T follicular helper cell (primary cell): ENCODE measurements around the gene AATF.
"Not testable (repeated sequence)": the region's sequence is repeated elsewhere in the genome, so short reads cannot be mapped to it uniquely, and the experiment has no call there.

Source experiments
- DNase-seq: peaks from one replicate; pipeline ENCODE4 v3.0.0-alpha.2; 2020; ENCODE audit warnings: low read depth

AATF gene

DNA sequence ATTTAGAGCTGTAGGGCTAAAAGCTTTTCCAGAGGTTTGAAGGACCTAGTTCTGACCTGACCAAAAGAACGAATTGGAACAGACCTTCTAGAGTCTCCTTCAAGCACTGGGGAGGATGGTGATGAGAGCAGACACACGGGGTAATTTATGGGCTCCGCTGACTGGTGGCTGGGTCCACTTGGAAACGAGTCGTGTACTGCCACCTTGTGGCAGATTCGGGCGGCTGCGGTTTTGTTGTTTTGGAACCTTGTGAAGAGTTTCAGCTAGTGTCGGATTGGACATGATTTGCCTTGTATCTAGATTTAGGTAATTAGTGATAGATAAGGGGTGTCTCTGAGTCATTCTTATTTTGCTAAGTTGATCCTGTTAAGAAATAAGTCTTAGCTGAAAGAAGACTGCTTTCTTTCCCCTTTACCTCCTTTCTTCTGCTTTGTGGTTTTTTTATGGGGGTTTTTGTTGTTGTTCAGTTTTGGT lies 98.9 kb downstream of the AATF start:
- peak; percentile 63 for DNase-seq

DNA sequence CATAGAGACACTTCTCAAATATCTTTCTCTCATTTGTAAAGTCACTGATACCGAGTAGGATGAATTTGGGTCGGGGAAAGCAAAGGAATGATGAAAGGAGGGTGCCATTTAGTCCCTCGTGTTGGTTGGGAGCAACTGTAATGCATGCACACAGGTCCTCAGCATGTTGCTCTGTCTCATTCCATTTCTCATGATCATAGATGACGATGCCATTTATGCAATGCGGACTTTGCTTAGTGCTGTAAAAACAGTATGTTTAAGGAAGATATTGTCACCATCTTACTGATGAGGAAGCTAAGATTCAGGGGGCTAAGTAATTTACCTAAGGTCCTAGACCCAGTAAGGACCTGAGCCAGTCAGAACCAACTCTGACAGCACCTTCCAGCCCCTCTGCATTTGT lies 100.1 kb downstream of the AATF start:
- DNase-seq = no peak

DNA sequence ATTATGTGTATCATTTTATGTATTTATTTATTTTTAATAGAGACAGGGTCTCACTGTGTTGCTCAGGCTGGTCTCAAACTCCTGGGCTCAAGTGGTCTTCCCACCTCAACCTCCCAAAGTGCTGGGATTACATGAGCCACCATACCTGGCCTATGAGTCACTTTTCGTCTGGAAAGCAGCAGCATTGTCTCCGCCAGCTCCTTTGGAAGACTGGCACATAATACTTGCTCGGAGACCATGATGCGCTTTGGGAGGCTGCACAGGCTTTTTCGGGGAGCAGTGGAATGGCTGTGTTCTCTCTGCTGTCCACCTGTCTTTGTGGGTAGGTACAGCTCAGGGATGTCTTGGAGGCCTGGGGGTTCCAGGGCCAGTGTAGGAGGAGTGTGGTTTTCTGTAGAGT lies 102.2 kb downstream of the AATF start:
- DNase-seq = no peak

DNA sequence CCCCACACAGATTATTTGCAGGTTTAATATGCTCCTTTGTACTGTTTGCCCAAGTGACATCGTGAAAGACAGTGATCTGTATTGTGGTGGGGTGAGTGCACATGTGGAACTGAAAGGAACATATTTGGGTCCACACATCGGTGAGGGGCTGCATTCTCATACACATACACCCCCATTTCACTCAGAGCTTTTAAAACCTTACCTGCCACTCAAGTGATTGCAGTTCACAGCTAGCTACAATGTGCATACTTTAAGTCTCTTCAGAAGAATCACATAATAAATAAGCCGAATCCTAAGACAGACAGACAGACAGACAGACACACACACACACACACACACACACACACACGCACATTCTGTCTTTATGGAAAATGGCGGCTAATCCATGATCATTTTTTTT lies 102.6 kb downstream of the AATF start:
- DNase-seq = no peak

DNA sequence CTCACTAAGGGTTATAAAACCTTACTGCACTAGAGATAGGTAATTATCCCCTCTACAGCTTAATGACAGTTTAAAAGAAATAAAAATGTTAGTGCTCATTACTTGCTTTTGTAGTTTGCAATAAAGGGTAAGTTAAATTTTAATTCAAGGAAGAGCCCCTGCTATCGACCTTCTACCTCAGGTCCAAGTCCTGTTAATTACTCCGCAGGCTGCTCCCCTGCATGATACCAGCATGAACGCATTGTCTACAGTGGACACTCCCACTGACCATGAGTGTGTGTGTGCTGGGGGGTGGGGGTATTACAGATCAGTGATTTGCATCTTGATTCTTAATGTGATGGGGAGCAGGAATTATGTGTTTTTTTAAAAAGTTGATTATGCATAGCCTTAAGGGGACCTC lies 103.1 kb downstream of the AATF start:
- no peak for DNase-seq

DNA sequence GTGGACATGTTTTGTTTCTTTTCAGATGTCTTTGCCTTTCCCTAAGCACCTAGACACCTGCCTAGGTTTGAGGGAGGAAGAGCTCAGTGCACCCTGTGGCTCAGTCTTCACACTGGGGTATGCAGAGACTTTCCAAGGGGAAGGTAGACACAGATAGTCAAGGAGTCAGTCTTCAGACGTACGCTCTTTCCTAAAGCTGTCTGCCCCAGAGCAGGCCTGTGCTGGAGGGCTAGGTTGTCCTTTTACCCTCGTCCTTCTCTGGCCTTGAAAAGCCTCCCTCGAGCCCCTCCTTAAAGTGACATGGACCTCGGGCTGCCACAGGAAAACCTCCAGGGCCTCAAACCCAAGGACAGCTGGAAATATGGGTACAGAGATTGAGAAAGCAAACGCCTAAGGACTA lies 103.7 kb downstream of the AATF start:
- no peak for DNase-seq

DNA sequence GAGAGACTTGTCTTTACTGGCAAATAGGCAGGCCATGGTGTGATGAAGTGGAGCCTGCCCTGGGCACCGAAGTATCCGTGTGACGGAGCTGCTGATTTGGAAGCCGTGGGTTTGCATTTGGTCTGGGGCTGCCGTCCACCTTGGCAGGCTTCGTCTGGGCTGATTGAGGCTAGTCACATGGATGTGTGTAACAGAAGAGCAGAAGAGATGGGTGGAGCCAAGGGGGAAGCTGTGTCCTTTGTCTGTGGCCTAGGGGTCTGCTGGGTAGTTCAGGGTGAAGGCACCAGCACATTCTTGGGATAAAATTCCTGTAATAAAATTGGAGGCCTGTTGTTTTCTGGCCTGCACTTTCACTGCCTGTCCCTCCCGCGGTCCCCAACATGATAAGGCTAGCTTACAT lies 106.1 kb downstream of the AATF start:
- DNase-seq = no peak

DNA sequence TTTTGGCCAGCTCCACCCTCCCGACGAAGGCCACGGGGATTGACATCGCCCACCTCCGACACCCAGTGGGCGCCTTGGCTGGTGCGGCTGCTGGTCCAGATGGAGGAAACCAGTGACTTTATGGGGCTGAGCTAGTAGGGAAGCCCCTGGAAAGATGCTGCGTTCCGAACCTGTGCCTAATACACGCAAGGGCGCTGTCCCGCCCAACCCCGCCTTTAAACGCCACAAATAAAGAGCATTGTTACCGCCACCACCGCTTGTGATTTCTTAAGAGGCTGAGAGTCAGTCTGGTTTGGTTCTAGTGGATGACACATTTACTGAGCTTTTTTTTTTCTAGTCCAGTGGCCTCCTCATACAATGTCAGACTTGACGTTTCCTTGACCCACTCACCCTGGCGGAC lies 107.9 kb downstream of the AATF start:
- DNase-seq = no peak

DNA sequence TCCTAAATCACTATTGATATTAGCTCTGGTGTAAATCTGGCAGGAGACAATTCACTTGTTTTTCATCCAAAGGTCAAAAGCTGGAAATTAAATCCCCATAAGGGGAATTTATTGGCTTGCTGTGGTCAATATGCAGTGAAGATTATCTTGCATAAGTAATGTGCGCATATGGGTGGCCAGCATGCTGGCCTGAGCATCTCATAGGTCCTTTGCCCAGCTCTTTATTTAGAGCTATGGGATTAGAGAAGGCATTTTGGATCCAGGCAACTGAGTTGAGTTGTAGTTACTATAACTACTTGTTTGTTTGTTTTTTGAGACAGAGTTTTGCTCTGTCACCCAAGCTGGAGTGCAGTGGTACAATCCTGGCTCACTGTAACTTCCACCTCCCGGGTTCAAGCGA lies 110.7 kb downstream of the AATF start:
- no peak for DNase-seq

DNA sequence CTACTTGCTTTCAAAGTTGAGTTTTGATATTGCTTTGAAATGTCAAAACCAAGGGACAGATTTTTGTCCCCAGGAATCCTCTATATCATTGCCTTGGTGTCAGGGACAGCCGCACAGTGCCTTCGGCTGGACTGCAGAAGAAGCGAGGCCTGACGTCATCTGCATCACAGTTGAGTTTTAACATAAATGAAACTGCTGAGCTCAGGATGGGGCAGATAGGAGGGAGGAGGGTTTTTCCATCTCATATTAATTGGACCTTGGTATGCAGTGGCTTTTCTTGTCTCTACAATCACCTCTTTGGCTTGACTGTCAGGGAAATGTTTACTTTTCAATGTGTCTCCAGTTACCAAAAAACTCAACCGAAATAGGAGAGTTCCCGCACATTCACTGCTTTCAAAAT lies 111.3 kb downstream of the AATF start:
- no peak for DNase-seq

DNA sequence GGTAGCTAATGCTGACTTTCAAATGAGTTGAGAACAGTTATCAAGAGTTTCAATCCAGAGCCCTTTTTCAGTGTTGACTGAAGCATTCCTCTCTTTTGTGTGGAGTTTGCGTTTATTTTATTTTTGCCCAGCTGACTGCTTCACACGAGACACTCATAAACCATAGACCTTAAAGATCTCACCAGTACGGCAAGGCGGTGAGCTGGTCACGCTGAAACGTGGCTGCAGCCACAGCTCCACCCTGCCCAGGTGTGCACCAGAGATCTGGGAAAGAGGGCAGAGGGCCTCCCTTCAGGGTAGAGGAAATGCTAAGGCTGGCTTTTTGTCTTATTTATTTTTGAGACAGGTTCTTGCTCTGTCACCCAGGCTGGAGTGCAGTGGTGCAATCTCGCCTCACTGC lies 112.2 kb downstream of the AATF start:
- DNase-seq = no peak

DNA sequence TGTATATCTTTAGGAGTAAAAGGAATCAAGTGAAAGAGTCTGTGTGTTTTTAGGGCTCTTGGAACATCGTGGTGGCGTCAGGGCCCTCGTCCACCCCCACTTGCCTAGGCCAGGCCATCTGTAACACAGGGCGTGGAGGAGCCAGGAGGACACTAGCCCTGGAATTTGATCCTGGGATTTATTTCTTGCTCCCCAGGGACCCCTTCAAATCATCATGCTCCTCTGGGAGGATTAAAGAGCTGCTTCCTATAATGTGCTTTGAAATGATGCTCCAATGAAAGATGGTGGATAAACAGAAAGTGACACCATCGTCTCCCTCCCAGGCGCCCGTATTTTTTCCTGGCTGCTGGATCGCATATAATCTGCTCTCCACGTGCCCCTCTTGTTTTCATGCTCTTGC lies 113.3 kb downstream of the AATF start:
- no peak for DNase-seq

DNA sequence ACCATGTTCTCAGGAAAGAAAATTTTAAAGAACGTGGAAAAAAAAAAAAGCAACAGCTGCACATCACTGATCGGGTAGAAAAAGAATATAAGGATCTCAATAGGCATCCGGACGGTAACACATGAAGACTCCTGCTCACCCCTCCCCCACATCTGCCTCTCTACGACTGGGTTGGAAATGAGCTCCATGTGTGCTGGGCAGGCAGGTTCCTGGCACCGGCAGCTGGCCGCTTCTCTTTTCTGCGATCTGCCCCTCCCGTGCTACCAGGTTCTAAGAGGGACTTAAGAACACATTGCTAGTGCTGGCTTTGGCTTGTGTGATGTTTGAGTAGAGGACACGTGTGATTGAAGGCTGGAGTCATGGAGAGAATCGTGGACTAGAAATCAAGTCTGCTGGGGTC lies 115.5 kb downstream of the AATF start:
- no peak for DNase-seq

DNA sequence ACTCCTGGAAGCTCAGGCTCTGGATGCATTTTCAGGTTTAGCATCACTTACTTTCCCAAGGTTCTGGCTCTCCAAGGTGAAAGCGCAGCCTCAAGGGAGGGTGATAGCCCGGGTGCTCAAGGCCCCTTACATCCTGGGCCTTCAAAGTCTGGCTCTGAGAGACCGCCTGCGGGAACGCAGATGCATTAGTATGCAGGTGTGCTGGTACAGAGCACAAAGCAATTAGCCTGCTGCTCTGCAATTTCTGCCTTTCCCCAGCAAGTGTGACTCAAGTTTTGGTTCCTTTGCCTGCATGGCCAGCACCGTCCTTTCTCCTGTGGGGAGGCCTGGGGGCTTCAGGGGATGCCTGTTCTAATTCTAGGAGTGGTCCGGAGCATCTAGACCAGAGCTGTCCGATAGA lies 116.2 kb downstream of the AATF start:
- no peak for DNase-seq

DNA sequence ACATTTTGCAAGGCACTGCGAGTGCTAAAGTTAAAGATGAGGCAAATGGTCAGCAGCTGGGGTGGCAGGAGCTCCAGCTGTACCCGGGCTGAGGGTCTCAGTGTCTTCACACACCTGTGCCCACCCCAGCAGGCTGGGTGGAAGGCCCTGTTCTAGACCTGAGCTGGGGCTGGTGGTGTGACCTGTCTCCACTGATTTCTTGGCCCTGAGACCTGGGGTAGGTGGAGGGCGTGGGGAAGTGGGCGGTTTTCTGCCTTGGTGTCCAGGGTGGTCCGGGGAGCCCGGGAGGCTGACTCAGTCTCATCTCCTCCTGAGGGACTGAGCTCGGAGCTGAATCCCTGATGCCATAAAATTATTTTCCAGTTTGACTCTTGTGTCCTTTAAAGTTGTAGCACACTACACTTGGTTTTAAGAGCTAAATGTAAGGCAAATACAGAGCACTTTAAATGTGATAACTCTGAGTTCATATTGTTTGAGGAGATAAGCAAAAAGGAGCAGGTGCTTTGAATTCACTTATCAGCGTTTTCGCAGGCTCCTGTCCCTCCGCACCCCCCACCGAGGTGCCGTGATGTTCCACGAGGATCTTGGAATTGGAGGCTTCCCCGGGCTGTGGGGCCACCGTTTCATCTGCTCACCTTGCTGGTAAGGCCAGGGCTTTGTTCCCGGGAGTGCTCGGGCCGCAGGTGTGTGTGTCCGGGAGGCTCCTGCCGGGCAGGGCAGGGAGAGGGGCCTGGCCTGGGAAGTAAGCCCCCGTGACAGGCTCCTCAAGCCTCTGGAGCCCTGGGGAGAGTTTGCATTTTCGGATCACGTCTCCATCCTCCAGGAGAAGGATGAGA lies 117.0 kb downstream of the AATF start:
- no peak for DNase-seq

DNA sequence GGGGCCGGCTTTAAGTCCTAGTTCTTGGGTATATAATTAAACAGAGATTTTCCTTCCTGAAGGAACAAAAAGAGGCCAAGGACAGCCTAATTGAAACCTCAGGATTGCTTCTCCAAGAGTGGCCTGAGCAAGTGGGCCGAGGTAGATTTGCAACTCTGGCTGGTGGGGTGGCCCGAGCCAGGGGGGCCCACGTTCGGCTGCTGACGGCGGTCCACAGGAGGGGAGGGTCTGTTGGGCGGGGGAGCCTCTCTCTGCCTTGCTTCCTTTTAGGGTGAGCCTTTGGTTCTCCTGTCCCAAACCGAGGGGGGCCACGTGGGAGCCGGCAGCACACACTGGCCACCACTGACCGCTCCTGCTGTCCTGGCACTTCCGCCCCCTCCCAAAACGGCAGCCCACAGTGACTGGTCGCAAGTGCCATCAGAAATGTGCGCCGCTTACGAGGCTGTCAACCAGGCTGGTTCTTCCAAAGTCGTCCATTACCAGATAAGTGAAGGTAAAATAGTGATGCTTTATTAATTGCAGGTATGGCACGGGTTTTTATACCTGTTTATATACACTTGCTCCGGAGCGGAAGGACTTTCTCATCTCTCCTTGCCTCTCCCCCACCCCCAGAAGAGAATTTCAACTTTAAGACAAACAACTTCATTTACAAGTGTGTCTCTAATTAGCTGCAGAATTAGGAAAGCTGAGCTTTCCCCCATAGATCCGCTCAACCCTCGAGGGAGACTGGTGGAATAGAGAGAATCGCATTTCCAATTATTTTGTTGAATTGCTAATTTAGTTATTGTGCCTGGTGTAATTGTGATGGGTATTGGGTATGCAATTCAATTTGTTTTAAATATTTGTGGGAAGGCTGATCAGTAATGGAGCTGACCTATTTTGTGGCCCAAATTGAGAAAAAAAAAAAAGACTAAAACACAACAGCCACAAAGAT lies 117.8 kb downstream of the AATF start:
- DNase-seq = no peak

DNA sequence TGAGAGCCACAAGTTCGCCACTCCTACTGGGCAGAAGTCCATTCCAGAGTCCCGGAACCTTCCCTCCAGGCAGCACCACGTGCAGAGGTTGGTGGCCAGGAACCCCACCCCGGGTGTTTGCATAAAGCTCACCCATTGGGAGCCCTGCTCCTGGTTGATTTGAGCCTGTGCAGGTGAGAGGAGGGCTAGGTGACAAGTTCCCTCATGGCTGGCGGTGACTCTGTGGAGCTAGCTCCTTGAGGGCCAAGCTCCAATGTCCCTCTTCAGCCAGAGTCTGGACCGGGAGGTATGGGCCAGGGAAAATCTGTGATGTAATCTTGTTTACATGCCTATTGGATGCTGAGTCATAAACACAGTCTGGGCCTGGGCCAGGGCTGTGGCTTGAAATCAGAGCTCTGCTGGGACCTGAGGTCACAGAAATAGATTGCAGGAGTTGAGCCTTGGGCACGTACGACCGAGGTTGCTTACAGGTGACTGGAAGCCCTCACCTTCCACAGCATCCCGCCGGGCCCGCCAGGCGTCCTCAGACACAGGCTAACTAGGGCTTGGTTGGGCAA lies 118.9 kb downstream of the AATF start:
- DNase-seq = no peak

DNA sequence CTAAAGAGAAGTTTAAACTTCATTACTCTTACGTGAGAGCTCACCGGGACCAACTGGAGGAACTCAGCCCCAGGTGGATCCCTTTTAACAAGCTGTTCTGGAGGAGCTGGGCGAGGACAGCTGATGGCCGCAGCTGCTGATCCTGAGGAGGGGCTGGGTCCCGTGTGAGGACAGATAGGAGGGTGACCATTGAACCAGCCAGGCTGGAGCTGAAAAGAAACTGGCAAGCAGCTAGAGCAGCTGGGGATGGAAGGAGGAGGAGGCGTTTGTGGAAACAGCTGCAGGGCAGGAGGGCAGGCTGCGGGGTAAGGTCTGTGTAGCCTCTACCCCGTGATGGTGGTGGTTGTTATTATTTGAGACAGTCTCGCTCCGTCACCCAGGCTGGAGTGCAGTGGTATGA lies 119.5 kb downstream of the AATF start:
- DNase-seq = no peak

DNA sequence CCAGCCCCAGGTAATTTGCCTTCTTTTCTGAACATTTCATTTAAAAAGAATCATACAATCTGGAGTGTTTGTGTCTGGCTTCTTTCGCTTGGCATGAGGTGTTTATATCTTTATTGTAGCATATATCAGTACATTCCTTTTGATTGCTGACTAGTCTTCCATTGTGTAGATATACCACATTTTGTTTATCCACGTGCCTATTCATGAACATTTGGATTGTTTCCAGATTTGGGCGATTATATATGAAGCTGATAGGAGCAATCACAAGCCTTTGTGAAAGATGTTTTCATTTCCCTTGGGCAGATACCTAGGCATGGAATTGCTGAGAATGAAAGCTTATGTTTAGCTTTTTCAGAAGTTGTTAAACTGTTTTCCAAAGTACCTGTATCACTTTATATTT lies 120.3 kb downstream of the AATF start:
- no peak for DNase-seq

DNA sequence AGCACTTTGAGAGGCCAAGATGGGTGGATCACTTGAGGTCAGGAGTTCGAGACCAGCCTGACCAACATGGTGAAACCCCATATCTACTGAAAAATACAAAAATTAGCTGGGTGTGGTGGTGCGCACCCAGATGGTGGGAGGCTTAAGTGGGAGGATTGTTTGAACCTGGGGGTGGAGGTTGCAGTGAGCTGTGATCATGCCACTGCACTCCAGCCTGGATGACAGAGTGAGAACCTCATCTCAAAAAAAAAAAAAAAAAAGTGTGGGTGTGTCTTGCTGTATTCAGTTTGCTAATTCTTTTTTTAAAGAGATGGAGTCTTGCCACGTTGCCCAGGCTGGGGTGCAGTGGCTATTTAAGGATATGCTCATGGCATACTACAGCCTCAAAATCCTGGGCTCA lies 124.7 kb downstream of the AATF start:
- DNase-seq = not testable (repeated sequence)

DNA sequence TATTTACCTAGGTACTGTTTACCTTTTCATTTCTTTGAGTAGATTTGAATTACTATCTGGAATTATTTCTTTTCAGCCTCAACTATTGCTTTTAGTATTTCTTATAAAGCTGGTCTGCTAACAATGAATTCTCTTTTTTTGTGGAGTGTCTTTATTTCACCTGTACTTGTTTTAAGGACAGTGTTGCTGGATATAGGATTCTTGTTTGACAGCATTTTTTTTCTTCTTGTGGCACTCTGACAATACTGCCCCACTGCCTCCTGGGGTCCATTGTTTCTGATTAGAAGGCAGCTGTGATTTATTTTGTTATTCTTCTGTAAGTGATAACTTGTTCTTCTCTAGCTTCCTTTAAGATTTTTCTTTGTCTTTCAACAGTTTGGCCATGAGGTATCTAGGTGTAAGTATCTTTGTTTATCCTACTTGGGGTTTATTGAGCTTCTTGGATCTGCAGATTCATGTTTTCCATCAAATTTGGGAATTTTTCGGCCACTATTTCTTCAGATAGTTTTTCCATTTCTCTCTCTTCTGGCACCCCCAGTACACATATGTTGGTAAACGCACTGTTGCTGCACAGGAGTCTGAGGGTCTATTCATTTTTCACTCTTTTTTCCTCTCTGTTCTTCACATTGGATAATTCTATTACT lies 130.4 kb downstream of the AATF start:
- DNase-seq = no peak

DNA sequence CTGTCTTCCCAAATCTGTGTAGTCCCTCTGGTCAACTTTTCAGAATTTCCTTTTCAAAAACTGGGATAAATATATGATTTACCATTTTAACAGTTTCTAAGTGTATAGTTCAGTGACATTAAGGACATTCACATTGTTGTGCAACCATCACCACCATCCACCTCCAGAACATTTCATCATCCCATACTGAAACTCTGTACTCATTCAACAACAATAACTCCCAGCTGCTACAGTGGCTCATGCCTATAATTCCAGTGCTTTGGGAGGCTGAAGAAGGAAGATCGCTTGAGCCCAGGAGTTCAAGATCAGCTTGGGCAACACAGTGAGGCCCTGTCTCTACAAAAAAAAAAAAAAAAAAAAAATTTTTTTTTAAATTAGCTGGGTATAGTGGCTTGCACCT lies 131.0 kb downstream of the AATF start:
- DNase-seq = no peak
